H9 (cell line): Measurements from ENCODE around the gene TCHH. TPM values are rescaled to one million over a fixed set of nuclear protein-coding genes. Genes with fewer than 3 reads are reported as not detected.

Experiments used
- DNase-seq: peaks from one replicate; pipeline ENCODE4 v3.0.0-alpha.2; 2017
- H2AFZ ChIP-seq: one replicate; pipeline ENCODE4 v1.6.1; 2013; ENCODE audit warnings: mild to moderate bottlenecking, low read length, control low read depth, moderate library complexity
- H2AK5ac ChIP-seq: 2 replicates; pipeline ENCODE4 v1.6.1; 2013; ENCODE audit warnings: low read length, control low read depth, mixed read lengths; ENCODE audit not compliant: insufficient read length
- H2BK120ac ChIP-seq: one replicate; pipeline ENCODE4 v1.6.1; 2013; ENCODE audit warnings: low read depth, mild to moderate bottlenecking, low read length, control low read depth, inconsistent platforms; ENCODE audit not compliant: poor library complexity, severe bottlenecking
- H2BK12ac ChIP-seq: 2 replicates; pipeline ENCODE4 v1.6.1; 2013; ENCODE audit warnings: low read length, control low read depth, mixed read lengths, low read depth; ENCODE audit not compliant: insufficient read length
- H2BK15ac ChIP-seq: 2 replicates; pipeline ENCODE4 v1.6.1; 2013; ENCODE audit warnings: low read depth, low read length, control low read depth
- H2BK20ac ChIP-seq: one replicate; pipeline ENCODE4 v1.6.1; 2013; ENCODE audit warnings: low read depth, mild to moderate bottlenecking, low read length, control low read depth, inconsistent platforms; ENCODE audit not compliant: poor library complexity, severe bottlenecking
- H2BK5ac ChIP-seq: 2 replicates; pipeline ENCODE4 v1.6.1; 2013; ENCODE audit warnings: low read length, control low read depth, mixed read lengths; ENCODE audit not compliant: insufficient read length
- H3K14ac ChIP-seq: 2 replicates; pipeline ENCODE4 v1.6.1; 2013; ENCODE audit warnings: low read length, control low read depth; ENCODE audit not compliant: insufficient read depth
- H3K18ac ChIP-seq: 2 replicates; pipeline ENCODE4 v1.6.1; 2013; ENCODE audit warnings: low read depth, mild to moderate bottlenecking, mixed read lengths, low read length, control low read depth; ENCODE audit not compliant: insufficient read length
- H3K23ac ChIP-seq: 2 replicates; pipeline ENCODE4 v1.6.1; 2013; ENCODE audit warnings: low read length, control low read depth, mixed read lengths, low read depth; ENCODE audit not compliant: insufficient read length
- H3K23me2 ChIP-seq: 2 replicates; pipeline ENCODE4 v1.6.1; 2013; ENCODE audit warnings: low read depth, mild to moderate bottlenecking, mixed read lengths, low read length, control low read depth; ENCODE audit not compliant: insufficient read length, poor library complexity, severe bottlenecking
- H3K27ac ChIP-seq: 2 replicates; pipeline ENCODE4 v1.5.1; 2013; ENCODE audit warnings: low read length, control low read depth, mixed read lengths, low read depth; ENCODE audit not compliant: insufficient read length
- H3K27me3 ChIP-seq: 2 replicates; pipeline ENCODE4 v1.6.1; 2013; ENCODE audit warnings: low read length, control low read depth, inconsistent platforms; ENCODE audit not compliant: insufficient read depth
- H3K4ac ChIP-seq: 2 replicates; pipeline ENCODE4 v1.6.1; 2013; ENCODE audit warnings: low read depth, mild to moderate bottlenecking, control low read depth, inconsistent platforms, low read length, moderate library complexity
- H3K4me1 ChIP-seq: 2 replicates; pipeline ENCODE4 v1.6.1; 2013; ENCODE audit warnings: low read length, control low read depth, inconsistent platforms; ENCODE audit not compliant: insufficient read depth
- H3K4me2 ChIP-seq: 2 replicates; pipeline ENCODE4 v1.6.1; 2013; ENCODE audit warnings: low read length, control low read depth, mixed read lengths; ENCODE audit not compliant: insufficient read length, insufficient read depth
- H3K56ac ChIP-seq: 2 replicates; pipeline ENCODE4 v1.6.1; 2013; ENCODE audit warnings: low read depth, mild to moderate bottlenecking, mixed read lengths, low read length, control low read depth; ENCODE audit not compliant: insufficient read length
- H3K79me1 ChIP-seq: 2 replicates; pipeline ENCODE4 v1.6.1; 2013; ENCODE audit warnings: low read depth, mild to moderate bottlenecking, moderate library complexity, low read length, control low read depth, inconsistent platforms; ENCODE audit not compliant: insufficient read depth, poor library complexity, severe bottlenecking
- H3K79me2 ChIP-seq: 2 replicates; pipeline ENCODE4 v1.6.1; 2013; ENCODE audit warnings: low read length, control low read depth, inconsistent platforms; ENCODE audit not compliant: insufficient read depth
- H3K9ac ChIP-seq: 2 replicates; pipeline ENCODE4 v1.6.1; 2013; ENCODE audit warnings: low read length, control low read depth, mixed read lengths; ENCODE audit not compliant: insufficient read length; ENCODE audit errors: extremely low read depth
- H3K9me3 ChIP-seq: one replicate; pipeline ENCODE4 v1.6.1; 2013; ENCODE audit warnings: low read depth, low read length, inconsistent platforms; ENCODE audit not compliant: control insufficient read depth
- H3T11ph ChIP-seq: one replicate; pipeline ENCODE4 v1.6.1; 2013; ENCODE audit warnings: mild to moderate bottlenecking, low read length, control low read depth, inconsistent platforms
- H4K20me1 ChIP-seq: one replicate; pipeline ENCODE4 v1.6.1; 2013; ENCODE audit not compliant: control insufficient read depth, insufficient read length, insufficient read depth
- H4K5ac ChIP-seq: 2 replicates; pipeline ENCODE4 v1.6.1; 2013; ENCODE audit warnings: low read depth, mild to moderate bottlenecking, mixed read lengths, low read length, control low read depth; ENCODE audit not compliant: insufficient read length
- H4K8ac ChIP-seq: replicated peaks from 2 replicates; pipeline ENCODE4 v1.6.1; 2013; ENCODE audit warnings: low read length, control low read depth, mixed read lengths, low read depth; ENCODE audit not compliant: insufficient read length
- H4K91ac ChIP-seq: 2 replicates; pipeline ENCODE4 v1.6.1; 2013; ENCODE audit warnings: low read depth, mild to moderate bottlenecking, moderate library complexity, mixed read lengths, low read length, control low read depth; ENCODE audit not compliant: insufficient read length
- H3K27ac Mint-ChIP-seq, 3 experiments: 2 replicates in 2 of 3; 3 replicates in 1 of 3; pipeline ENCODE4 v1.8.0; 2020 to 2021; ENCODE audit warnings: mixed read lengths in 3 of 3, mild to moderate bottlenecking in 1 of 3, moderate library complexity in 1 of 3
- H3K27me3 Mint-ChIP-seq: 2 replicates; pipeline ENCODE4 v1.8.0; 2021; ENCODE audit warnings: low read depth, mild to moderate bottlenecking, moderate library complexity, mixed read lengths
- H3K36me3 Mint-ChIP-seq, 3 experiments: 2 replicates in 2 of 3; 3 replicates in 1 of 3; pipeline ENCODE4 v1.8.0; 2020 to 2021; ENCODE audit warnings: low read depth in 3 of 3, mixed read lengths in 3 of 3; ENCODE audit not compliant: insufficient read depth in 1 of 3
- H3K4me1 Mint-ChIP-seq, 2 experiments: 2 replicates each; pipeline ENCODE4 v1.8.0; 2020; ENCODE audit warnings: mixed read lengths in 2 of 2
- H3K4me3 Mint-ChIP-seq, 2 experiments: 2 replicates in 1 of 2; 3 replicates in 1 of 2; pipeline ENCODE4 v1.8.0; 2020 to 2021; ENCODE audit warnings: mild to moderate bottlenecking in 2 of 2, mixed read lengths in 2 of 2, moderate library complexity in 1 of 2
- H3K9me3 Mint-ChIP-seq, 2 experiments: 2 replicates in 1 of 2; 3 replicates in 1 of 2; pipeline ENCODE4 v1.8.0; 2020; ENCODE audit warnings: mild to moderate bottlenecking in 2 of 2, mixed read lengths in 2 of 2, moderate library complexity in 1 of 2
- total RNA-seq: library from RNA; stranded (reverse); gene quantifications from 2 replicates; pipeline ENCODE4 v1.2.1, GENCODE V29; 2021
- TF ChIP-seq, protein P1 (sequence below): fragments of 200-600 bp; sonication (generic); conservative IDR thresholded peaks from 3 replicates; pipeline ENCODE4 v1.8.0; 2021; ENCODE audit warnings: antibody characterized with exemption, mild to moderate bottlenecking

TCHH gene
- total RNA-seq, 1 experiment from 2014 or later: not detected

DNA sequence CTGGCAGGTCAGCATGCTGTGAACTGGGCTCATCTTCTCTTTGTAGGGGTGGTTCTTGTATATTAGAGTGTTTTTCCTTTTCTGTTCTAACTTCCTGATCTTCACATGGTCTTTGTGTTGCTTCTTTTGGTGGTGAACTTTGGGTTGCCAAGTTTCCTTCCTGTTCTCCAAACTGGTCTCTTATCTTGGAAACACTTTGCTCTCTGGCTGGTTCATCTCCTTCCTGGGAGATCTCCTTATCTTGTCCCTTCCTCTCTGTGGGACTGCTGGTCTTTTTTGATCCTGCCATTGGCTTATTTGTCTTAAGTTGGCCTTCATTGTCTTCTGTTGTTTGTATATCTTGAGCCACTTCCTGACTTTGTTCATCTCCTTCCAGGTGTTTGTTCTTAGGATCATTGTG, 28.5 kb downstream of the TCHH start:
- Mint-ChIP-seq H3K4me1 (no peaks in the 10 kb centered on the region), H3K9me3 (peaks cover 10 to 25% of the 10 kb centered on the region in 2 experiments), H3K36me3 (peaks cover 0 to 6% (median 0%) of the 10 kb centered on the region in 3 experiments; a peak in 1 of 7 replicates), H3K27me3 (no peaks in the 10 kb centered on the region), H3K27ac (no peak overlapping the region), H3K4me3 (no peak overlapping the region)
- H3K4ac ChIP-seq: no peak overlapping the region
- no peak overlapping the region for H3K18ac ChIP-seq
- H3K4me1 ChIP-seq: no peaks in the 10 kb centered on the region
- H3T11ph ChIP-seq: no peak overlapping the region
- H2AFZ ChIP-seq: no peak overlapping the region
- H3K27ac ChIP-seq: no peak overlapping the region
- H4K8ac ChIP-seq: no peak overlapping the region
- no peaks in the 10 kb centered on the region for H4K20me1 ChIP-seq
- H3K9ac ChIP-seq: no peak overlapping the region
- no peak overlapping the region for H2BK12ac ChIP-seq
- no peak overlapping the region for H3K23ac ChIP-seq
- TF ChIP-seq, protein P1, sequence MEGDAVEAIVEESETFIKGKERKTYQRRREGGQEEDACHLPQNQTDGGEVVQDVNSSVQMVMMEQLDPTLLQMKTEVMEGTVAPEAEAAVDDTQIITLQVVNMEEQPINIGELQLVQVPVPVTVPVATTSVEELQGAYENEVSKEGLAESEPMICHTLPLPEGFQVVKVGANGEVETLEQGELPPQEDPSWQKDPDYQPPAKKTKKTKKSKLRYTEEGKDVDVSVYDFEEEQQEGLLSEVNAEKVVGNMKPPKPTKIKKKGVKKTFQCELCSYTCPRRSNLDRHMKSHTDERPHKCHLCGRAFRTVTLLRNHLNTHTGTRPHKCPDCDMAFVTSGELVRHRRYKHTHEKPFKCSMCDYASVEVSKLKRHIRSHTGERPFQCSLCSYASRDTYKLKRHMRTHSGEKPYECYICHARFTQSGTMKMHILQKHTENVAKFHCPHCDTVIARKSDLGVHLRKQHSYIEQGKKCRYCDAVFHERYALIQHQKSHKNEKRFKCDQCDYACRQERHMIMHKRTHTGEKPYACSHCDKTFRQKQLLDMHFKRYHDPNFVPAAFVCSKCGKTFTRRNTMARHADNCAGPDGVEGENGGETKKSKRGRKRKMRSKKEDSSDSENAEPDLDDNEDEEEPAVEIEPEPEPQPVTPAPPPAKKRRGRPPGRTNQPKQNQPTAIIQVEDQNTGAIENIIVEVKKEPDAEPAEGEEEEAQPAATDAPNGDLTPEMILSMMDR: no peak
- no peaks in the 10 kb centered on the region for H3K27me3 ChIP-seq
- no peak overlapping the region for H3K14ac ChIP-seq
- H3K9me3 ChIP-seq: peaks cover 13% of the 10 kb centered on the region
- no peaks in the 10 kb centered on the region for H3K79me1 ChIP-seq
- H2BK15ac ChIP-seq: no peak overlapping the region
- no peak overlapping the region for H2BK20ac ChIP-seq
- no peak overlapping the region for H2BK120ac ChIP-seq
- no peak for DNase-seq
- no peak overlapping the region for H4K5ac ChIP-seq
- H3K79me2 ChIP-seq: no peaks in the 10 kb centered on the region
- no peak overlapping the region for H2BK5ac ChIP-seq
- no peak overlapping the region for H4K91ac ChIP-seq
- no peak overlapping the region for H3K4me2 ChIP-seq
- H3K56ac ChIP-seq: no peak overlapping the region
- no peak overlapping the region for H2AK5ac ChIP-seq
- no peaks in the 10 kb centered on the region for H3K23me2 ChIP-seq
